ENCODE results near the gene JARID2.

Gene JARID2

DNA sequence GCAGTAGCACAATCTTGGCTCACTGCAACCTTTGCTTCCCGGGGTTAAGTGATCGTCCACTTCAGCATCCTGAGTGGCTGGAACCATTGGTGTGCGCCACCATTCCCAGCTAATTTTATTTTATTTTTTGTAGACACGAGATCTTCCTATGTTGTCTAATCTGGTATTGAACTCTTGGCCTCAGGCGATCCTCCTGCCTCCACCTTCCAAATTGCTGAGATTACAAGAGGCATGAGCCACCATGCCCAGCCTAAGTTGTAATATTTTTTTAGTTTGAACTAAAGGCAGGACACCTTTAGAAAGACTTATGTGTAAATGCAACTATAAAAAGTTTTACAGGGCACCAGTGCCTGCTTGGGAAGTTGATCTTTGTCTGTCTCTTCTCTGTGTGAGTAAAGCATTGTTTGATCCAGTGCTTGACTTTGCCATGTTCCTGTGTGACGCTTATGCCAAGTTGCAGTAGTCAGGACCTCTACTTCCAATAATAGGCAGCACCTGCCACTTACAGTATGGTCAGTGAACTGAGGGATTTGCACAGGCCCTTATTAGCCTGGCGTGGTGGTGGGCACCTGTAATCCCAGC lies 46.9 kb downstream of the JARID2 start:
- H3K27ac ChIP-seq (ENCODE audit: extremely low read depth, low read depth, low read length), result no peak overlapping the region
- H3K4me3 ChIP-seq (ENCODE audit: low read depth, low read length), result no peak overlapping the region
- ChIA-PET POLR2A (no interaction called here), CTCF (interaction anchor here (1.1 kb wide), 1 partner anchor 332 kb away, joined by 3 read pairs; no protein-coding TSS in a partner anchor)
- H3K9me3 ChIP-seq (ENCODE audit: control insufficient read depth, insufficient read depth, low read depth, low read length), result no peaks in the 10 kb centered on the region
- TF ChIP-seq, protein P1, sequence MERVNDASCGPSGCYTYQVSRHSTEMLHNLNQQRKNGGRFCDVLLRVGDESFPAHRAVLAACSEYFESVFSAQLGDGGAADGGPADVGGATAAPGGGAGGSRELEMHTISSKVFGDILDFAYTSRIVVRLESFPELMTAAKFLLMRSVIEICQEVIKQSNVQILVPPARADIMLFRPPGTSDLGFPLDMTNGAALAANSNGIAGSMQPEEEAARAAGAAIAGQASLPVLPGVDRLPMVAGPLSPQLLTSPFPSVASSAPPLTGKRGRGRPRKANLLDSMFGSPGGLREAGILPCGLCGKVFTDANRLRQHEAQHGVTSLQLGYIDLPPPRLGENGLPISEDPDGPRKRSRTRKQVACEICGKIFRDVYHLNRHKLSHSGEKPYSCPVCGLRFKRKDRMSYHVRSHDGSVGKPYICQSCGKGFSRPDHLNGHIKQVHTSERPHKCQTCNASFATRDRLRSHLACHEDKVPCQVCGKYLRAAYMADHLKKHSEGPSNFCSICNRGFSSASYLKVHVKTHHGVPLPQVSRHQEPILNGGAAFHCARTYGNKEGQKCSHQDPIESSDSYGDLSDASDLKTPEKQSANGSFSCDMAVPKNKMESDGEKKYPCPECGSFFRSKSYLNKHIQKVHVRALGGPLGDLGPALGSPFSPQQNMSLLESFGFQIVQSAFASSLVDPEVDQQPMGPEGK (tag by site-specific recombination; IDR thresholded peaks at IDR 0.05), result no peak
- peaks cover 4% of the 10 kb centered on the region; the same call in 1 of the 2 replicates for H3K4me1 ChIP-seq (ENCODE audit: control insufficient read depth, insufficient read depth, low read length)
- no peaks in the 10 kb centered on the region; a peak in 1 of 3 replicates for H3K36me3 ChIP-seq (ENCODE audit: control insufficient read depth in 2 of 2, insufficient read depth in 1 of 2, low read length in 2 of 2)

DNA sequence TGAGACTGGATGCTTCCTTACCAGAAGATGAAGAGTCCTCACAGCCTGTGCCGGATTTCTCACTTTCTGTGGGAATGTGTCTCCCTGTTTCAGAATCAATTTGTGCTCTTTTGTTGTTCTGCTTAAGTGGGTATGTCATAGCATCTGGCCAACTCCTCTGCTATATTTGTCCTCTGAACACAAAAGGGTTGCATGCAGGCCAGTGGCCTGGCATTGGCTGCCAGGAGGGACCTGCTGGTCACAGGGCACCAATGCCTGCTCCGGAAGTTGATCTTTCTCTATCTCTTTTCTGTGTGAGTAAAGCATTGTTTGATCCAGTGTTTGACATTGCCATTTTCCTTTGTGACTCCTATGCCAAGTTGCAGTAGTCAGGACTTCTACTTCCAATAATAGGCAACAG lies 47.8 kb downstream of the JARID2 start:
- no peaks in the 10 kb centered on the region for H3K9me3 ChIP-seq (ENCODE audit: control insufficient read depth, insufficient read depth, low read depth, low read length)
- H3K27ac ChIP-seq (ENCODE audit: extremely low read depth, low read depth, low read length), result no peak overlapping the region
- no peak overlapping the region for H3K4me3 ChIP-seq (ENCODE audit: low read depth, low read length)
- ChIA-PET POLR2A (no interaction called here), CTCF (no interaction called here)
- H3K4me1 ChIP-seq (ENCODE audit: control insufficient read depth, insufficient read depth, low read length), result peaks cover 4% of the 10 kb centered on the region; the same call in 1 of the 2 replicates
- TF ChIP-seq, protein P2, sequence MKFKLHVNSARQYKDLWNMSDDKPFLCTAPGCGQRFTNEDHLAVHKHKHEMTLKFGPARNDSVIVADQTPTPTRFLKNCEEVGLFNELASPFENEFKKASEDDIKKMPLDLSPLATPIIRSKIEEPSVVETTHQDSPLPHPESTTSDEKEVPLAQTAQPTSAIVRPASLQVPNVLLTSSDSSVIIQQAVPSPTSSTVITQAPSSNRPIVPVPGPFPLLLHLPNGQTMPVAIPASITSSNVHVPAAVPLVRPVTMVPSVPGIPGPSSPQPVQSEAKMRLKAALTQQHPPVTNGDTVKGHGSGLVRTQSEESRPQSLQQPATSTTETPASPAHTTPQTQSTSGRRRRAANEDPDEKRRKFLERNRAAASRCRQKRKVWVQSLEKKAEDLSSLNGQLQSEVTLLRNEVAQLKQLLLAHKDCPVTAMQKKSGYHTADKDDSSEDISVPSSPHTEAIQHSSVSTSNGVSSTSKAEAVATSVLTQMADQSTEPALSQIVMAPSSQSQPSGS (tag by site-specific recombination; IDR thresholded peaks at IDR 0.05; ENCODE audit: low read depth), result no peak
- TF ChIP-seq ZNF354C (tag by site-specific recombination; IDR thresholded peaks at IDR 0.05; ENCODE audit: borderline replicate concordance, low read depth) (no peak), HOXD13 (CRISPR knock-in tag; IDR thresholded peaks at IDR 0.05; ENCODE audit: borderline replicate concordance) (no peak), ZFHX2 (tag by site-specific recombination; conservative IDR thresholded peaks at IDR 0.05) (no peak)
- TF ChIP-seq, protein P3, sequence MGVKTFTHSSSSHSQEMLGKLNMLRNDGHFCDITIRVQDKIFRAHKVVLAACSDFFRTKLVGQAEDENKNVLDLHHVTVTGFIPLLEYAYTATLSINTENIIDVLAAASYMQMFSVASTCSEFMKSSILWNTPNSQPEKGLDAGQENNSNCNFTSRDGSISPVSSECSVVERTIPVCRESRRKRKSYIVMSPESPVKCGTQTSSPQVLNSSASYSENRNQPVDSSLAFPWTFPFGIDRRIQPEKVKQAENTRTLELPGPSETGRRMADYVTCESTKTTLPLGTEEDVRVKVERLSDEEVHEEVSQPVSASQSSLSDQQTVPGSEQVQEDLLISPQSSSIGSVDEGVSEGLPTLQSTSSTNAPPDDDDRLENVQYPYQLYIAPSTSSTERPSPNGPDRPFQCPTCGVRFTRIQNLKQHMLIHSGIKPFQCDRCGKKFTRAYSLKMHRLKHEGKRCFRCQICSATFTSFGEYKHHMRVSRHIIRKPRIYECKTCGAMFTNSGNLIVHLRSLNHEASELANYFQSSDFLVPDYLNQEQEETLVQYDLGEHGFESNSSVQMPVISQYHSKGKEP (tag by site-specific recombination; IDR thresholded peaks at IDR 0.05), result no peak
- TF ChIP-seq, protein P4, sequence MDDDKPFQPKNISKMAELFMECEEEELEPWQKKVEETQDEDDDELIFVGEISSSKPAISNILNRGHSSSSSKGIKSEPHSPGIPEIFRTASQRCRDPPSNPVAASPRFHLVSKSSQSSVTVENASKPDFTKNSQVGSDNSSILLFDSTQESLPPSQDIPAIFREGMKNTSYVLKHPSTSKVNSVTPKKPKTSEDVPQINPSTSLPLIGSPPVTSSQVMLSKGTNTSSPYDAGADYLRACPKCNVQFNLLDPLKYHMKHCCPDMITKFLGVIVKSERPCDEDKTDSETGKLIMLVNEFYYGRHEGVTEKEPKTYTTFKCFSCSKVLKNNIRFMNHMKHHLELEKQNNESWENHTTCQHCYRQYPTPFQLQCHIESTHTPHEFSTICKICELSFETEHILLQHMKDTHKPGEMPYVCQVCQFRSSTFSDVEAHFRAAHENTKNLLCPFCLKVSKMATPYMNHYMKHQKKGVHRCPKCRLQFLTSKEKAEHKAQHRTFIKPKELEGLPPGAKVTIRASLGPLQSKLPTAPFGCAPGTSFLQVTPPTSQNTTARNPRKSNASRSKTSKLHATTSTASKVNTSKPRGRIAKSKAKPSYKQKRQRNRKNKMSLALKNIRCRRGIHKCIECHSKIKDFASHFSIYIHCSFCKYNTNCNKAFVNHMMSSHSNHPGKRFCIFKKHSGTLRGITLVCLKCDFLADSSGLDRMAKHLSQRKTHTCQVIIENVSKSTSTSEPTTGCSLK (tag by site-specific recombination; IDR thresholded peaks at IDR 0.05), result no peak
- TF ChIP-seq, protein P5, sequence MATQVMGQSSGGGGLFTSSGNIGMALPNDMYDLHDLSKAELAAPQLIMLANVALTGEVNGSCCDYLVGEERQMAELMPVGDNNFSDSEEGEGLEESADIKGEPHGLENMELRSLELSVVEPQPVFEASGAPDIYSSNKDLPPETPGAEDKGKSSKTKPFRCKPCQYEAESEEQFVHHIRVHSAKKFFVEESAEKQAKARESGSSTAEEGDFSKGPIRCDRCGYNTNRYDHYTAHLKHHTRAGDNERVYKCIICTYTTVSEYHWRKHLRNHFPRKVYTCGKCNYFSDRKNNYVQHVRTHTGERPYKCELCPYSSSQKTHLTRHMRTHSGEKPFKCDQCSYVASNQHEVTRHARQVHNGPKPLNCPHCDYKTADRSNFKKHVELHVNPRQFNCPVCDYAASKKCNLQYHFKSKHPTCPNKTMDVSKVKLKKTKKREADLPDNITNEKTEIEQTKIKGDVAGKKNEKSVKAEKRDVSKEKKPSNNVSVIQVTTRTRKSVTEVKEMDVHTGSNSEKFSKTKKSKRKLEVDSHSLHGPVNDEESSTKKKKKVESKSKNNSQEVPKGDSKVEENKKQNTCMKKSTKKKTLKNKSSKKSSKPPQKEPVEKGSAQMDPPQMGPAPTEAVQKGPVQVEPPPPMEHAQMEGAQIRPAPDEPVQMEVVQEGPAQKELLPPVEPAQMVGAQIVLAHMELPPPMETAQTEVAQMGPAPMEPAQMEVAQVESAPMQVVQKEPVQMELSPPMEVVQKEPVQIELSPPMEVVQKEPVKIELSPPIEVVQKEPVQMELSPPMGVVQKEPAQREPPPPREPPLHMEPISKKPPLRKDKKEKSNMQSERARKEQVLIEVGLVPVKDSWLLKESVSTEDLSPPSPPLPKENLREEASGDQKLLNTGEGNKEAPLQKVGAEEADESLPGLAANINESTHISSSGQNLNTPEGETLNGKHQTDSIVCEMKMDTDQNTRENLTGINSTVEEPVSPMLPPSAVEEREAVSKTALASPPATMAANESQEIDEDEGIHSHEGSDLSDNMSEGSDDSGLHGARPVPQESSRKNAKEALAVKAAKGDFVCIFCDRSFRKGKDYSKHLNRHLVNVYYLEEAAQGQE (tag by site-specific recombination; IDR thresholded peaks at IDR 0.05), result no peak
- H3K36me3 ChIP-seq (ENCODE audit: control insufficient read depth in 2 of 2, insufficient read depth in 1 of 2, low read length in 2 of 2), result no peaks in the 10 kb centered on the region; a peak in 1 of 3 replicates
